Right atrium auricular region (tissue), 2 donors: ENCODE data around the gene PSORS1C1. TPM values are rescaled to one million over a fixed set of nuclear protein-coding genes. Genes with fewer than 3 reads are reported as not detected.

Experiments
- DNase-seq: peaks from one replicate; pipeline ENCODE4 v3.0.0-alpha.2; 2019; ENCODE audit warnings: low spot score
- H3K27ac ChIP-seq, 2 donors: fragments of 200-600 bp; sonication (generic); 1 replicate in 1 of 2; 2 replicates in 1 of 2; pipeline ENCODE4 v1.5.1; 2016 to 2019
- H3K27me3 ChIP-seq, 2 donors: fragments of 200-600 bp; sonication (generic); one replicate each; pipeline versions ENCODE4 v1.5.1 to v1.6.0; 2017 to 2019
- H3K36me3 ChIP-seq: fragments of 200-600 bp; sonication (generic); one replicate; pipeline ENCODE4 v1.5.1; 2016
- H3K4me1 ChIP-seq, 2 donors: fragments of 200-600 bp; sonication (generic); one replicate each; pipeline versions ENCODE4 v1.5.1 to v1.6.0; 2017 to 2019
- H3K4me3 ChIP-seq, 2 donors: fragments of 200-600 bp; sonication (generic); 1 replicate in 1 of 2; 2 replicates in 1 of 2; pipeline ENCODE4 v1.5.1; 2017 to 2019; ENCODE audit warnings: mild to moderate bottlenecking in 1 of 2, moderate library complexity in 1 of 2
- H3K9me3 ChIP-seq, 2 donors: fragments of 200-600 bp; sonication (generic); one replicate each; pipeline ENCODE4 v1.5.1; 2019
- total RNA-seq, 2 donors: library from RNA; depleted of rRNA; stranded (reverse); fragments of >200 nt; gene quantifications; one replicate each; pipeline ENCODE4 v1.1.0, GENCODE V29; 2016
- TF ChIP-seq, protein P1 (sequence below), 2 donors: fragments of 200-600 bp; sonication (generic); IDR thresholded peaks; one replicate each; pipeline ENCODE4 v1.5.1; 2019; ENCODE audit warnings: antibody characterized with exemption in 2 of 2

The PSORS1C1 gene
- total RNA-seq, 2 donors from 2014 or later, result 0.33 to 1.5 TPM

DNA sequence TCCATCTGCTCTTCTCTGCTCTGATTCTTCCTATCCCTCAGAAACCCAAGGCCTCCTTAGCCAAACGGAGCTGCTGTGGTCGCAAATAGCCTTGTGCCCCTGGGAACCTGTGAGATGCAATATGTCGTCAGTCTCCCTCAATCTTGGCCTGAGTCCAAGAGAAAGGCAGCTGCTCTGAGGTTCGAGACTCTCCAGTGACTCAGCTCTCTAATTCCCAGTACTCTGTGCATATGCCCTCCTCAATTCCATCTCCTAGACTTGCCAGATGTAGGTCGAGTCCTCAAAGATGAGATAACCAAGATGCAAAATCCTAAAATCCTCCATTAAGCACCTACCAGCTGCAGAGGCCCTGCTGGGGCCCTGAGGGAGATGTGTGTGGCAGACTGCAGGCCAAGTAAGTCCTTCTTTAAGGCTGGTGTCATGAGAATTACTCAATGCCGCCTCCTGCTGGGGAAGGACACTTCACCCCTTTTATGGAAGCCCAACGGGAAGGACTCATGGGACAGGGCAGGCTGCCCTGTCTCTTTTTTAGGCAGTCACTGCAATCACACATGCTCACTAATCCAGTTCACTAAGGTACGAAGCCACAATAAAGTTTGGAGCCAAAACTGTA is 30.8 kb upstream of the PSORS1C1 start:
- Histone ChIP-seq H3K36me3 (no peaks in the 10 kb centered on the region), H3K9me3 (no peaks in the 10 kb centered on the region), H3K27ac (no peak overlapping the region), H3K4me3 (no peak overlapping the region), H3K27me3 (no peaks in the 10 kb centered on the region), H3K4me1 (peaks cover 0 to 18% of the 10 kb centered on the region in 2 donors)
- DNase-seq, result no peak
- TF ChIP-seq, protein P1, sequence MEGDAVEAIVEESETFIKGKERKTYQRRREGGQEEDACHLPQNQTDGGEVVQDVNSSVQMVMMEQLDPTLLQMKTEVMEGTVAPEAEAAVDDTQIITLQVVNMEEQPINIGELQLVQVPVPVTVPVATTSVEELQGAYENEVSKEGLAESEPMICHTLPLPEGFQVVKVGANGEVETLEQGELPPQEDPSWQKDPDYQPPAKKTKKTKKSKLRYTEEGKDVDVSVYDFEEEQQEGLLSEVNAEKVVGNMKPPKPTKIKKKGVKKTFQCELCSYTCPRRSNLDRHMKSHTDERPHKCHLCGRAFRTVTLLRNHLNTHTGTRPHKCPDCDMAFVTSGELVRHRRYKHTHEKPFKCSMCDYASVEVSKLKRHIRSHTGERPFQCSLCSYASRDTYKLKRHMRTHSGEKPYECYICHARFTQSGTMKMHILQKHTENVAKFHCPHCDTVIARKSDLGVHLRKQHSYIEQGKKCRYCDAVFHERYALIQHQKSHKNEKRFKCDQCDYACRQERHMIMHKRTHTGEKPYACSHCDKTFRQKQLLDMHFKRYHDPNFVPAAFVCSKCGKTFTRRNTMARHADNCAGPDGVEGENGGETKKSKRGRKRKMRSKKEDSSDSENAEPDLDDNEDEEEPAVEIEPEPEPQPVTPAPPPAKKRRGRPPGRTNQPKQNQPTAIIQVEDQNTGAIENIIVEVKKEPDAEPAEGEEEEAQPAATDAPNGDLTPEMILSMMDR (IDR thresholded peaks at IDR 0.05), result no peak

DNA sequence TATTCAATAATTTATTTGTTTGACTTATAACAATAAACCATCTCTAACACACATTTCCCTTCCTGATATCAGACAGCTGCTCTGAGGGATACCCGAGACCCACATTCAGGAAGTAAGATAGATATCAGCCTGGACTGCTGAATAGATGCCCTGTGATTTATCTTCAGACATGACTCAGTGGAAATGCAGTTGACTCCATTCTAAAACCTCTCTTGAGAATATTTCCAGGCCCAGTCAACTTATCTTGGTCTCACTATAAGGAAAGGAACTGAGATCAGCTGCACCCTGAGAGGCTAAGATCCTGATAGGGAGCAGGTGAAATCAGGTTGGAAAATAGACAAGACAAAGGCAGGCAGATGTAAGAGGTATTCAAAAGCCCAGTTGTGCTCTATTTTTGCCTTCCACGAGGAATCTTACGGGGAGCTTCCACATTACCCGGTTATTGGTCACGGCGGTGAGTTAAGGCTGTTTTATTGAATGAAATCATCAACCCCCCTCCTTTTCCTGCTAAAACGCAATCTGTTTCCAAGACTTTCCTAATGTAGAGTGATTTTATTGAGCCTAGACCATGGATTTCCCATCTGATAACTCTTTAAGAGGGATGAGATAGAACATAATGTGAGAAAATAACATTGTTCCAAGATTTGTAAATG is 27.7 kb upstream of the PSORS1C1 start:
- H3K27ac ChIP-seq, result no peak overlapping the region
- H3K9me3 ChIP-seq, result no peaks in the 10 kb centered on the region
- H3K4me3 ChIP-seq, result no peak overlapping the region

DNA sequence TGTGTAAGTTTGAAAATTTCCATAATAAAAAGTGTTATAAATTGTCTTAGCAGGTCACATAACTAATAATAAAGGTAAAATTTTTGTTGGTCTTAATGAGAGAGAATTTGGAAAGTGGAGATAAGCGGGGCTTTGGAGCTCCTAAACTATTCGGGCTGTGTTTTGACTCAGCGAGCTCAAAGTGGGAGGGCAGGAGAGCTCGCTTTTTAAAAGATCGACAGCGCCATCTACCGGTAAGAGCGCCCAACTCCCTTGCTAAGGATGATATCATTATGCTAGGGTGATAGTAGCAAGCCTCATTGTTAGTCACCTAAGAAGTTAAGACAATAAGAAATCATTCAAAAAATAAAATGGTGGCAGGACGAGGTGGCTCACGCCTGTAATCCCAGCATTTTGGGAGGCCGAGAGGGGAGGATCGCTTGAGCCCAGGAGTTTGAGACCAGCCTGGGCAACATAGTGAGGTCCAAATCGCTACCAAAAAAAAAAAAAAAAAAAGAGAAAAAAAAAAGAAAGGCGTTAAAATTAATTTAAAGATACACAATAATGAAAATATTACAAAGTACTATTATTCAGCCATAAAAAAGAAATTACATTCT is 27.0 kb upstream of the PSORS1C1 start:
- Histone ChIP-seq H3K27me3 (no peaks in the 10 kb centered on the region), H3K9me3 (no peaks in the 10 kb centered on the region), H3K36me3 (no peaks in the 10 kb centered on the region), H3K4me1 (peaks cover 0 to 10% of the 10 kb centered on the region in 2 donors), H3K27ac (no peak overlapping the region), H3K4me3 (no peak overlapping the region)
- DNase-seq, result peak; percentile 87
- TF ChIP-seq, protein P1 (IDR thresholded peaks at IDR 0.05), result peak; percentile 53 to 84

More for the DNA sequence above, 27.7 kb upstream of the PSORS1C1 start:
- Histone ChIP-seq H3K27me3 (no peaks in the 10 kb centered on the region), H3K36me3 (no peaks in the 10 kb centered on the region), H3K4me1 (peaks cover 0 to 10% of the 10 kb centered on the region in 2 donors)
- TF ChIP-seq, protein P1 (IDR thresholded peaks at IDR 0.05), result no peak
- DNase-seq, result no peak

DNA sequence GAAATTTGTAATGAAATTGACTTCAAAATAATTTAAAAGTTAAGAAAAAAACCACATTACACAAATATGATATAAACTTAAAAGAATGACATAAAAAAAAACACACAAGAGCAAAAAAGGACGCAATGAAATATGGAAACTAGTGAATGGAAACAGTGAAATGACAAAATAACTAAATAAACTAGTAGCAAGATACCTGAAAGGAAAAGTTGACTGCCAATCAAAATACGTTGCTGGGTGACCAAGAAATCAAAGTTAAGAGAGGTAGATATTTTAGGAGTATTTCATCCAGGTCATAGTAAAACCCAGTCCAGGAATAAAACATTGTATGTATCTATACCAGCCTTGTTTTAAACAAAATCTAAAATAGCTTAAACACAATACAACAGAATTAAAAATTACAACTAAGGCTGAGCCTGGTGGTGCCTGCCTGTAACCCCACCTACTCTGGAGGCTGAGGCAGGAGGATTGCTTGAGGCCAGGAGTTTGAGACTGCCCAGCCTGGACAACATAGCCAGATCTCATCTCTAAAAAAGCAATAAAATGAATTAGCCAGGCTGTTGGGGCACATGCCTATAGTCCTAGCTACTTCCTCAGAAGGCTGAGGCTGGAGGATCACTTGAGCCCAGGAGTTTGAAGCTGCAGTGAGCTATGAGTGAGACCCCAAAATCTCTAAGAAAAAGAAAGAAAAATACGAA is 24.2 kb upstream of the PSORS1C1 start:
- DNase-seq, result no peak
- H3K9me3 ChIP-seq, result no peaks in the 10 kb centered on the region
- TF ChIP-seq, protein P1 (IDR thresholded peaks at IDR 0.05), result no peak
- no peak overlapping the region for H3K4me3 ChIP-seq
- no peaks in the 10 kb centered on the region for H3K27me3 ChIP-seq
- no peaks in the 10 kb centered on the region for H3K36me3 ChIP-seq
- H3K27ac ChIP-seq, result no peak overlapping the region
- peaks cover 0 to 22% of the 10 kb centered on the region in 2 donors for H3K4me1 ChIP-seq

DNA sequence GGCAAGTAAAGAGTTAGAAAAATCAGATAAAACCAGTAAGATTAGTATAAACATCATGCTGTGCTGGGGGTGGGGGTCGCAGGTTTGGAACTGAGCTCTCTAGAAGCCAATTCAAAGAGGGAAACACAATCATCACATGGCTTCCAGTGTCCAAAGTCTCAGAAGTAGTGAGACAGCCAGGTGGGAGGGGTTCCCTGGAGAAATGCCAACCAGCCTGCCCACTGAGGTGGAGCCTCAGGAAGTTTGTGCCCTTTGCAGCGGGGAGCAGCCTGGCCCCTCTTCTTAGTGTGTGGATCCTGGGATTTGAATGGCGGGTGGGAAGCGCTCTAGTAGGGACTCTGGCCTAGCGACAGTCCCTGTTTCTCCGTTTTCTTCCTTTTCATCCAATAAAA is 23.6 kb upstream of the PSORS1C1 start:
- H3K27me3 ChIP-seq, result no peaks in the 10 kb centered on the region
- no peaks in the 10 kb centered on the region for H3K36me3 ChIP-seq
- no peak overlapping the region for H3K27ac ChIP-seq
- H3K9me3 ChIP-seq, result no peaks in the 10 kb centered on the region
- no peak overlapping the region for H3K4me3 ChIP-seq
- no peak for DNase-seq
- peaks cover 0 to 22% of the 10 kb centered on the region in 2 donors for H3K4me1 ChIP-seq
- TF ChIP-seq, protein P1 (IDR thresholded peaks at IDR 0.05), result no peak
